SJSA1 (cell line): Measurements from ENCODE around the gene MYH9. TPM values are rescaled to one million over a fixed set of nuclear protein-coding genes. Genes with fewer than 3 reads are reported as not detected.
A peak's percentile ranks its signal among the peaks of the same experiment; 100 is the strongest.
"Not testable (repeated sequence)": the region's sequence is repeated elsewhere in the genome, so short reads cannot be mapped to it uniquely, and the experiment has no call there.

Source experiments
- DNase-seq, 2 experiments: peaks; one replicate each; pipeline ENCODE4 v3.0.0-alpha.2; 2015 to 2020; ENCODE audit warnings: low spot score in 2 of 2, low read depth in 1 of 2
- H3K27ac ChIP-seq: fragments of 250-450 bp; sonication (Bioruptor Pico); 2 replicates; pipeline ENCODE4 v1.5.1; 2020; ENCODE audit warnings: mild to moderate bottlenecking, moderate library complexity
- H3K27me3 ChIP-seq: fragments of 250-450 bp; sonication (Bioruptor Pico); replicated peaks from 2 replicates; pipeline ENCODE4 v1.5.1; 2020; ENCODE audit warnings: mild to moderate bottlenecking, moderate library complexity
- H3K36me3 ChIP-seq: fragments of 250-450 bp; sonication (Bioruptor Pico); 2 replicates; pipeline ENCODE4 v1.5.1; 2020; ENCODE audit warnings: mild to moderate bottlenecking
- H3K4me1 ChIP-seq: fragments of 250-450 bp; sonication (Bioruptor Pico); replicated peaks from 2 replicates; pipeline ENCODE4 v1.6.1; 2021; ENCODE audit warnings: mild to moderate bottlenecking
- H3K4me3 ChIP-seq: fragments of 250-450 bp; sonication (Bioruptor Pico); 2 replicates; pipeline ENCODE4 v1.5.1; 2020; ENCODE audit warnings: mild to moderate bottlenecking
- H3K9me3 ChIP-seq: fragments of 250-450 bp; sonication (Bioruptor Pico); replicated peaks from 2 replicates; pipeline ENCODE4 v1.5.1; 2020; ENCODE audit warnings: mild to moderate bottlenecking
- total RNA-seq: library from RNA; depleted of rRNA; stranded (reverse); fragments of >200 nt; shearing (Covaris generic); gene quantifications from 2 replicates; pipeline ENCODE4 v1.2.3, GENCODE V29; 2014

The MYH9 gene
- total RNA-seq, 1 experiment from 2014 or later = 668 TPM

DNA sequence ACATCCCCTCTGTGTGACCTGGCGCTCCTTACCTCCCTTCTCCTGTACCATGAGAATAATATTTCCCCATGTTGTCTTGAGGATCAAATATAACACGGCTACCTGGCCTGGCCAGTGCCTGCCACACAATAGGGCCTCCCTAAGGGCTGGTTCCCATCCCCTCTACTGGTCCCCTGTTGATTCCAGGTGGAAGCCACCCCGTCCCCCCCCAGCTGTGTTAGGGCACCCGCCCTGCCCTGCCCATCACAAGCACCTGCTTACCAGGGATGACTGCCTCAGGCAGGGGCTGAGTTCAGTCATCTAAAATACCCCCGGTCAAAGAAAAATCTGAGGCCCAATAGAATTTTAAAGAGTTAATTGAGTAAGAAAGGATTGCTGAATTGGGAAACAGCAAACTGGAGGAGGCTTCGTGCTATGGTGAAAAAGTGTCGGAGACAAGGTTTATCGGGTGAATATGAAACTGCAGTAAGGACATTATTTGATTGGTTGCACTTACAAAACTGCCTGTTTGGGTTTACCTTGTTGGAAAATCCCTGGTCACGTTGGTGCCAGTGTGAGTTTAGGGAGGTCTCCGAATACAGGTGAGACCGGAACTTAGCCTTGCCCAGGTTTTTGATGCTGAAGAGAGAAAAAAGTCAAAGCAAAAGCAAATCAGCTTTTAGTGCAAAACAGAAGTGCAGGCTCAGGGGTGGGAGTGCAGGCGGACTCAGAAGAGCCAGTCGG, 129.7 kb downstream of the MYH9 start:
- no peaks in the 10 kb centered on the region for H3K27me3 ChIP-seq
- peaks cover 14% of the 10 kb centered on the region for H3K4me1 ChIP-seq
- H3K27ac ChIP-seq = no peak overlapping the region
- H3K9me3 ChIP-seq = no peaks in the 10 kb centered on the region
- DNase-seq = no peak
- no peak overlapping the region for H3K4me3 ChIP-seq
- no peaks in the 10 kb centered on the region for H3K36me3 ChIP-seq

GRCh38 chr22:36257308-36257707, 130.5 kb downstream of the MYH9 start:
- H3K4me1 ChIP-seq = peaks cover 20% of the 10 kb centered on the region
- no peaks in the 10 kb centered on the region for H3K9me3 ChIP-seq
- no peak for DNase-seq
- H3K4me3 ChIP-seq = no peak overlapping the region
- H3K27me3 ChIP-seq = no peaks in the 10 kb centered on the region
- H3K27ac ChIP-seq = no peak overlapping the region
- H3K36me3 ChIP-seq = no peaks in the 10 kb centered on the region

- no peaks in the 10 kb centered on the region for H3K27me3 ChIP-seq
- H3K4me1 ChIP-seq = peaks cover 20% of the 10 kb centered on the region
- H3K36me3 ChIP-seq = no peaks in the 10 kb centered on the region
- H3K27ac ChIP-seq = no peak overlapping the region
- no peak overlapping the region for H3K4me3 ChIP-seq
- no peaks in the 10 kb centered on the region for H3K9me3 ChIP-seq
- no peak for DNase-seq
Measured at GRCh38 chr22:36256478-36256877, 131.3 kb downstream of the MYH9 start.

DNA sequence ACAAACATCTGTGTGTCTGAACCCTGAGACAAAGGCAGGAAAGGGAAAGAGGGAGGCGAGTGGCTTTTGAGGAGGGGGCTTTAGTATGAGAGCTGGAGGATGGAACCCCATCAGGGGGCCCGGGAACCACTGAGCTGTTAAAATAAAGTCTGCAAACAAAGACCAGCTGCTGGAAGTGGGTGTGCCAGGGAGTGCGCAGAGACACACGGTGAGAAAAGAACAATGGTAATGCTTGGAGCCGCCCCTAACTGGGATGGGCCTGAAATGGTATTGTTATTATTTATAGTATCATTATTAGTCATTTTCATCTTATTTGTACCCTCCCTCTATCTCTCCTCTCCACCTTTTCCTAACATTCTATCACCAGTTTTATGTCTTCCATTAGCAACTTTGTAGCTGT, 132.2 kb downstream of the MYH9 start:
- not testable (repeated sequence) for H3K9me3 ChIP-seq, H3K27ac ChIP-seq, H3K36me3 ChIP-seq, DNase-seq, H3K4me3 ChIP-seq, H3K27me3 ChIP-seq
- peaks cover 20% of the 10 kb centered on the region for H3K4me1 ChIP-seq

DNA sequence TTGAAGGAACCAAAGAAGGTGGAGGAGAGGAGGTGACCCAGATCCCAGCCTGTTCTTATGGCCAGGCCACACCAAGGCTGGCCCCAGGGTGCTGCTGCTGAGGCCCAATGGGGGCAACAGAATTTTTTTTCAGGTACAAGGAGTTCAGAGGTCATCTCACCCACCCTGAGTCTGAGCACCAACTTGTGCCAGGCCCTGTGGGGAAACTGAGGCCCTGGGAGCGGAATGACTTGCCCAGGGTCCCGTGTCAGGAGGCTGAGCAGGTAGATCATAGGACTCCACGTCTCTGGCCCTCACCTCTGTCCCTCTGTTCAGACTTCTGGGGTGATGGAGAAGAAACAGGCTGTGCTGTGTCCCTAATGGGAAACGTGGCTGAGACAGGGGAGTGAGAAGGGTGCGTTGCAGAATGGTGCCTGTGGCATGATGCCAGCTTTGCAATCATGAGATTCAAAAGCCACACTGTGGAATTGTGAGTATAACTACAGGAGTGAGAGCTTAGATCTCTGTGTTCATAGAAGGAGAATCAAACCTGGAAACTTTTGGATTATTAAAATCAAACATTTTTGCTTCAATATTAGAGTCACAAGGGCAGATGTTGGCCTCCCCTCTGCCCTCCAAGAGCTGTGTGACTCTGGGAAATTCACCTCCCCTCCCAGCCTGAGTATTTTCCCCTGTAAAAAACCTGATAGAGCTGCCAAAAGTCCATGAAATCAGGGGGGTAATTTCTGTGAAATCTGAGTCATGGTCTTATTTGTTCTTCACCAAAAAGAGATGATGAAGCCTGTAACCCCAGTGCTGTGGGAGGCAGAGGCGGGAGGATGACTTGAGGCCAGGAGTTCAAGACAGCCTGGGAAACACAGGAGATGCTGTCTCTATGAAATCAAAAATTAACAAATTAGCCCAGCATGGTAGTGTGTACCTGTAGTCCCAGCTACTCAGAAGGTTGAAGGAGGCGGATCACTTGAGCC, 134.0 kb downstream of the MYH9 start:
- Histone ChIP-seq H3K4me3 (peak overlapping the region; percentile 34), H3K27me3 (no peaks in the 10 kb centered on the region), H3K36me3 (no peaks in the 10 kb centered on the region), H3K4me1 (peaks cover 20% of the 10 kb centered on the region), H3K27ac (peak overlapping the region; percentile 34; the same call in 1 of the 2 replicates), H3K9me3 (no peaks in the 10 kb centered on the region)
- no peak for DNase-seq

DNA sequence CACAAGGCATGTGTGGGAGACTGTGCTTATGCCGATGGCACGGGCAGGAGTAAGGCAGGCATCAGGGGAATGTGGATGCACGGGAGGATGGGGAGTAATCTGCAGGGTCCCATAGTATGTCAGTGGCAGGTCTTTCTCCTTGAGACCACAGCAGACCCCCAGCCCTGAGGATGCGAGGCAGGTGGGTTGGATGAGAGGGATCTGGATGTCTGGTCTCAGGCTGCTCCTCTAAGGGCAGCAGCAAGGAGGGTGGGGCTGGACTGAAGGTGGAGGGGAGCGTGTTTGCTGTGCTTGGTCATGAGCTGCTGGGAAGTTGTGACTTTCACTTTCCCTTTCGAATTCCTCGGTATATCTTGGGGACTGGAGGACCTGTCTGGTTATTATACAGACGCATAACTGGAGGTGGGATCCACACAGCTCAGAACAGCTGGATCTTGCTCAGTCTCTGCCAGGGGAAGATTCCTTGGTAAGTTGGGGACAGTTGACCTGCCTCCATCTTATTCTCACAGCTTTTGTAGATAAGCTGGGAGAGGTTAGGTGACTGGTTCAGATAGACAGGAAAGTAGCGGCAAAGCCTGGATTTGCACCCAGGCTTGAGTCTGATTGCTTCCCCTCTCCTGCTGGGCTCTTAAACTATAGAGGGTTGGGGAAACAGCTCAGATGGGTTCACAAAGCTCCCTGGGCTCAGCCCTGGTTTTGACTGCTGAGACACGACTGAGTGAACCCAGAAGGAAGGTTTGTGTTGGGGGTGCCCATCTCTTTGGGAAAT, 134.8 kb downstream of the MYH9 start, which contains the start of gene APOL1:
Gene APOL1 (plus strand): TSS at position 380 of the 769 bp plus-strand sequence. CDS start 1,823 bp downstream, outside the sequence.
- peak within 1 kb of the TSS; percentile 34; the same call in 1 of the 2 replicates for H3K27ac ChIP-seq
- H3K4me3 ChIP-seq = peak within 1 kb of the TSS; percentile 34
- H3K4me1 ChIP-seq = peaks cover 20% of the 10 kb centered on the region
- H3K36me3 ChIP-seq = no peaks in the 10 kb centered on the region
- peak in 1 of 2 experiments; percentile 67 for DNase-seq
- no peaks in the 10 kb centered on the region for H3K27me3 ChIP-seq
- H3K9me3 ChIP-seq = no peaks in the 10 kb centered on the region

DNA sequence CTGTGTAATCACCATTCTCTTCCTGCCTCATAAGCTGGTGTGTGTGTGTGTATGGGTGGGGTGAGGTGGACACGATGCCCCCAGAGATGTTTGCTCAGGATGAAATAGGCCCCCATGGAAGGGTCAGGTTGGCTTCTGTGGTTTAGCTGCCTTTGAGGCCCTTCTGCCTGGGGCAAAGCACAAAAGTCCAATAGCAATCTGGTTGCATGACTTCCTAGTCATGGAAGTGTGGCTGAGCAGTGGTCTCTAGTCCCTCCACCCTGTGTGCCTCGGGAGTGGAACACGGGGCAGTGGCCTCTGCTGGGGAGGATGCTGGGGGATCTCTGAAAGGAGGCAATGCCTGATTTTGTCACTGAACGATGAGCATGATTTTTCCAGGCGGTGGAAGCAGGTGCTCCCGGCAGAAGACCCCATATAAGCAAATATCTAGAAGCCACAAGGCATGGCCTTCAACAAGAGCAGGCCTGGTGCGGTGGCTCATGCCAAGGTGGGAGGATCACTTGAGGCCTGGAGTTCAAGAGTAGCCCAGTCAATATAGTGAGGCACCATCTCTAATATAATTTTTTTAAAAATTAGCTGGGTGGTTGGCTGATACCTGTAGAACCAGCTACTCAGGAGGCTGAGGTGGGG, 135.7 kb downstream of the MYH9 start:
- DNase-seq, H3K4me3 ChIP-seq, H3K36me3 ChIP-seq, H3K27me3 ChIP-seq, H3K27ac ChIP-seq, H3K9me3 ChIP-seq: not testable (repeated sequence)
- H3K4me1 ChIP-seq = peaks cover 20% of the 10 kb centered on the region

GRCh38 chr22:36250292-36250960, 137.3 kb downstream of the MYH9 start:
- peaks cover 20% of the 10 kb centered on the region for H3K4me1 ChIP-seq
- H3K36me3 ChIP-seq, H3K9me3 ChIP-seq, H3K27me3 ChIP-seq, H3K27ac ChIP-seq, DNase-seq, H3K4me3 ChIP-seq: not testable (repeated sequence)

DNA sequence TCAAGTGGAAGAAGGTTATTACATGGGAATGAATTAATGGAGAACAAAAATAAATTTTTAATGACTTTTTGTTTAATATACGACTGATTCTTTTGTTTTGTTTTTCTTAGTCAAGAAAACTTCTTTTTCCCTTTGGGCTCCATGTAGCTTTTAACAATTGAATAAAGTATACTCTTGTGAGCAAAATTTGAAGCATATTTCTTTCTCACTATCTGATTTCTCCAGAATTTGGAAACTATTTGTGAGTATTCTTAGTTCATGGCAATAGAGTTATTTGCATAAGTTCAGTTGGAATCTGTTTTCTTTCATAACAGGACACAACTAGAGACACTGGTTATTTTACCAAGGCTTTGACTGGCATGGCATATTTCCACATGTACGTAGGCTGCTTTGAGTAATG, 138.6 kb downstream of the MYH9 start:
- Histone ChIP-seq H3K27me3 (no peaks in the 10 kb centered on the region), H3K9me3 (no peaks in the 10 kb centered on the region), H3K4me3 (no peak overlapping the region), H3K36me3 (no peaks in the 10 kb centered on the region), H3K27ac (no peak overlapping the region), H3K4me1 (peaks cover 27% of the 10 kb centered on the region)
- no peak for DNase-seq

- DNase-seq = no peak
- H3K4me3 ChIP-seq = no peak overlapping the region
- no peaks in the 10 kb centered on the region for H3K27me3 ChIP-seq
- H3K27ac ChIP-seq = no peak overlapping the region
- peaks cover 17% of the 10 kb centered on the region for H3K4me1 ChIP-seq
- no peaks in the 10 kb centered on the region for H3K36me3 ChIP-seq
- H3K9me3 ChIP-seq = no peaks in the 10 kb centered on the region
Measured at GRCh38 chr22:36247955-36248354, 139.8 kb downstream of the MYH9 start.

DNA sequence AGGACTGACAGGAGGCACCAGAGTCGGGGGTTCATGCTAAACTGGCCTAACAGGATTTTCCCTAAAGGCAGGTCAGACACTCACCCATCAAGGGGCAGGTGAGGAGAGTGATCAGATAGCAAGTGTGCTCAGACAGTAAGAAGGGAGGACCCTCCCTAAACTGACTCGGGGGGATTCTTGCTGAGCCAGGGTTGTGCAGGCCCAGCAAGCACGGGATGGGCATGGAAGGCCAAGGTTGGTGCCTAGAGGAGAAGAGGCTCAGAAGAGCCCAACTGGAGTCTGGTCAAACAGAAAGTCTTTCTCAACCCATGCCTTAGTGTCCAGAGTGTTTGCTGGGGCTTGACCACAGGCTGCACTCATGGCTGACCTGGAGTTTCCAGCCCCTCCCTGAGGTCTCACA, 141.0 kb downstream of the MYH9 start:
- Histone ChIP-seq H3K4me3 (no peak overlapping the region), H3K36me3 (no peaks in the 10 kb centered on the region)
- DNase-seq = no peak

DNA sequence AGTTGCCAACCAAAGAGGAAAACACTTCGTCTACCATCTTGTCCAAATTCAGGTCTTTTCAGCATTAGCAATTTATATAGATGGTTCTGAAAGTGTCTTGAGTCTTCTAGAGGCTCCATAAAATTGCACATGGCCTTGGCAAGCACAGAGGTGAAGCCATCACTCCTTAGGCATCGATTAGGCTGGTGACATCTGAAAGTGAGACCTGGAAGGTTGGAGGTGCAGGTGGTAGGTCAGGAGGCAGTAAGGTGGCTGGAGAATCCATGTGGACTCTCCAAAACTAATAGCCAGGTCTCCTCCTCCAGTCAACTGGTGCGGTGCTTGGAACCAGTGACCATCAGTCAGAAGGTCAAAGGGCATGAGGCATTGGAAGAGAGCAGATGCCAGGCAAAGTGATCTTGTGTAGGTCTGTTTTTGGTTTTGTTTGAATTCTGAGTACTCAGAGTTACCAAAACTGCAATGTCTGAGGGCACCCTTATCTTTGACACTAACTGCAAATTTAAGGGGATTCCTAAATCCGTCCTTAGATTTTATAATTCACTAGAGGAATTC, 141.9 kb downstream of the MYH9 start:
- Histone ChIP-seq H3K4me1 (peaks cover 12% of the 10 kb centered on the region), H3K36me3 (no peaks in the 10 kb centered on the region), H3K9me3 (no peaks in the 10 kb centered on the region), H3K4me3 (no peak overlapping the region), H3K27me3 (no peaks in the 10 kb centered on the region), H3K27ac (no peak overlapping the region)
- DNase-seq = no peak

More for the DNA sequence above, 141.0 kb downstream of the MYH9 start:
- Histone ChIP-seq H3K4me1 (peaks cover 12% of the 10 kb centered on the region), H3K27me3 (no peaks in the 10 kb centered on the region), H3K27ac (no peak overlapping the region), H3K9me3 (no peaks in the 10 kb centered on the region)
